Hepatic stellate cell (primary cell): ENCODE data around the gene MINDY4.

Experiments used
- DNase-seq: peaks from one replicate; pipeline ENCODE4 v3.0.0; 2011; ENCODE audit warnings: low spot score

Gene MINDY4

DNA sequence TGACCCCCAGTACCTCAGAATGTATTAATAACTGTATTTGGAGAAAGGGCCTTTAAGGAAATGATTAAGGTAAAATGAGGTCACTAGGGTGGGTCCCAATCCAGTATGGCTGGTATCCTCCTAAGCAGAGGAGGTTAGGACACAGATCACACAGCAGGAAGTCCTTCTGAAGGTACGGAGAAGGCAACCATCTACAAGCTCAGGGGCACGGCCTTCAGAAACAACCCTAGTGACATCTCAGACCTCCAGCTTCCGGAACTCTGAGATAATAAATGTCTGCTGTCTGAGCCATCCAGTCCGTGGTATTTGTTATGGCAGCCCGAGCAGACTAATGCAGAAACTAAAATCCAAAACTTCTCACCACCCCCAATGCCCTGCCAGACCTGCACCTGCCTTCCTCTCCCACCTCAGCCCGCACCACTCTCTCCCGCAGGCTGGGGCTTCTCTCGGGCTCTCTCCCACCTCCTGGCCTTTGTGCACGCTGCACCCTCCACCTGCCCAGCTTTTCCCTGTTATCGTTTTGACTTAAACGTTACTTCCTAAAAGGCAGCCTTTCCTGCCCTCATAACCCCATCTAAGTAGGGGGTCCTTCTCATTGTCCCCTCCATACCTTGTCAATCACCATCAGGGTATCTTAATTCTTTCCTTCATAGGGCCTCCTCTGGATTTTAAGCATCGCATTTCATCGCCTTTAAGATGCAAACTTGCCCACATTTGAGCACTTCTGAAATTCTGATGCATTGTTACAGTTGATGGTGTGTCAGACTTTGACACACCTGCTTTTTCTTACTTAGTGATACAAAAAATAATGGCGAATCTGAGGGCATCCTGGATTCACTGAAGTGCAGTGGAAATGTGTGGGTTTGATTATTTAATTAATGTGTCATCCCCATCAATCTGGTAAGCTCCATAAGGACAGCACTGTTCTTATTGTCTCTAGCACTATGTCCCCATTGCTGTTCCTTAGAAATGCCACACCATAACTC, 108.2 kb downstream of the MINDY4 start:
- DNase-seq, result no peak

DNA sequence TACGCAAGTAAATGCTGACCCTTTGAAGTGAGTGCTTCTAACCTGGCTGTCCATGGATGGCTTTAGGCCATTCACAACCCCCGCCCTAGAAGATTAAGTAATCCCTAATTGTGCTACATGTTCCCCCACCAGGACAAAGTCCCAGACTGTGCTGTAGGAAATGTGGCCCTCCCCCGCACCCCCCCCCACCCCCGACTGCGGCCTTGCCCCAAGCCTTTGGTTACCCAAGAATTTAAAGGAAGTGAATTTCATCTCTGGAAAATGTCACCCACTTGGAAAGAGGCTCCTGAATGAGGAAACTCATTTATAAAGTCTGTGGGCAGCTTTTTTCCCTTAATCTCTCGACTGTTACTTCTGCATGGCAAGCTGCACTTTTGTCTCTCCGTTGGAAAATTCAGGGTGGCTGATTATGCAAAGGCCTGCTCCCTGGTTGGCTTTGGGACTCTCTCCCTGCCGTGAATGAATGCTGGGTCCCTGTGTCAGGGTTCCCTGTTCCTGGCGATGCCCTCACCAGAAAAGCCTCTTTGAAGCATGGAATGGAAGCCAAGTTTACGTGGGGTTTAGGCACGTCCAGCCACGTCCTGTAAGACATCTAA, 109.0 kb downstream of the MINDY4 start:
- no peak for DNase-seq

DNA sequence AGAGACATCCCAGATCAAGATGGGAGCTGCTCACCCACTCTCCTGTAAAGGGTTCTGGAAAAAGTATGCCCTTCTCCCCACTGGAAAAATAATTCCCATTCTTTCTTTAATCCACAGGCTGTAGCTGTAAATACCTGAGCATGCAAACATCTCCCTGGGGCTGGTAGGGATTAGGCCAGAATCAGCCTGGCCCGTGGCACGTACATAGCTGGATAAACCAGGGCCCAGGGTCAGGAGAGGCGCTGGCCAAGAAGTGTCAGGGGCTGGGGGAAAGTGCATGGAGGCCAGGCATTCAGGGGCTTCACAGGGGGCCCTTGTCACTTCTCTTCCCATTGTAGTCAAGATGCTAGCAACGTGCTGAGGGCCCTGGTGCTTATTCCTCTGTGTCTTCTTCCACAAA, 109.7 kb downstream of the MINDY4 start:
- DNase-seq, result no peak

DNA sequence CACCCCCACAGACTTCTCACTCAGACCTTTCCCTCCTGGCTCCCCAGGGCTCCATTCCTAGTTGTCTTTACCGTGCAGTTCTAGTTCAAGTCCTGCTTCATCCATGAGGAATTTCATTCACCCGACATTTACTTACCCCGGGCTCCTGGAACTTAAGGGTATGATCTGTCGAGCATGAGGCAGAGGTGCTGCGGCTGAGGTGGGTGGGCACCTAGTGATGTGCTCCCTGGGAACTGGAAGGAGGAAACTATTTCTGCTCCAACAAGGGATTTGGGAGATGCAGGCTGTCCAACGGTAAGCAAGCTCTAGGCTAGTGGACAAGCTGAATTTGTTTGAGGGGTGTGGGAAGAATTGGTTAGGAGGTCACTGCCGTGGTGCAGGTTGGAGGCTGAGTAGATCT, 110.2 kb downstream of the MINDY4 start:
- no peak for DNase-seq

DNA sequence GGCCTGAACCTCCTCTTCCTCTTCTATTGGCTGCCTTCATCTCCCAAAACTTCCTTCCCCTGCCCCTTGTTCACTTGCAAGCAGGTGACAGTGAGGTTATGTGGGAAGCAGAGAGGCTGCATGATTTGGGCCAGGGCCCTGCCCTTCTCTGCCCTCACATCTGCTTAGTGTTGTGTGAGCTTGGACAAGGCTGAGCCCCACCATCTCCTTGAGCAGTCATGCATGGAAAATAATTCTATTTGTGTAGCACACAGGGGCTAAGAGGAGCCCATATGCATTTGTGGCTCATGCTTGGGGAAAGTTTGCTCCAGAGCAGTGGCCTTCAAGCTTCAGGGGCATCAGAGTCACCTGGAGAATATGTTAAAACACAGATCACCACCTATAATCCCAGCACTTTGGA, 113.7 kb downstream of the MINDY4 start:
- DNase-seq, result no peak

DNA sequence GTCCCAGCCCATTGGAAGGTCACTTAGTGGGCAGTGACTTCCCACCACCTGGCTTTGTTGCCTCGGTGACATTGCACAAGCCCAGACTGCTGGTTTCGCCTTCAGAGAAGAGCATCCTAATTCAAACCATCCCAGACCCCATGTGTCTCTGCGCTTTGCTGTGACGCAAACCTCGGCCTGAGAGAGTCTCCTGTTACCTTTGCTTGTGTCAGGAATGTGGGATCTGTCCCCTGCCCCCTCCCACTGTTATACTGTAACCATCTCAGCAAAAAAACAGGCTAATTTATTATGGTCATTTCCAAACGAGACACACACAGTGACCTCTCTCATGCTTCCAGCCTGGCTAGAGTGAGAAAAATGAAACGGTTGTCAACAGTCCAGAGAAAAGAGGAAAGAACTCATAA, 115.4 kb downstream of the MINDY4 start:
- no peak for DNase-seq

DNA sequence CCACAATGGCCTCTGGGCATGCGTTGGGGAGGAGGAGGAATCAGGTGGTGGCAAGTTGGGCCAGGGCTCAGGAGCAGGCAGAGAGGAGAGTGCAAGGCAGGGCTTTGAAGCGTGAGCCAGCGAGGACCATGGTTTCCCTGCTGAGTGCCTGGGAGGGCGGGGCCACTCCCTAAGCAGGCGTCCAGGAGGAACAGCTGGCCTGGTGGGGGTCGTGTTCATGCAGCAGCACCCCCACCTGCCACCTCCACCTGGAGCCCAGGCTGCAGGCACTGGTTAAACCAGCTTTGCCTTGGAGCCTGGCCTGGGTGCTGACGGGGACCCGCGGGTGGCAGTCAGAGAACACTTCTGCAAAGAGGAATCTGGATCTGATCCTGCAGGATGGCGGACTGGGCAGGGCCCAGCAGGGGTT, 116.3 kb downstream of the MINDY4 start:
- DNase-seq, result no peak

DNA sequence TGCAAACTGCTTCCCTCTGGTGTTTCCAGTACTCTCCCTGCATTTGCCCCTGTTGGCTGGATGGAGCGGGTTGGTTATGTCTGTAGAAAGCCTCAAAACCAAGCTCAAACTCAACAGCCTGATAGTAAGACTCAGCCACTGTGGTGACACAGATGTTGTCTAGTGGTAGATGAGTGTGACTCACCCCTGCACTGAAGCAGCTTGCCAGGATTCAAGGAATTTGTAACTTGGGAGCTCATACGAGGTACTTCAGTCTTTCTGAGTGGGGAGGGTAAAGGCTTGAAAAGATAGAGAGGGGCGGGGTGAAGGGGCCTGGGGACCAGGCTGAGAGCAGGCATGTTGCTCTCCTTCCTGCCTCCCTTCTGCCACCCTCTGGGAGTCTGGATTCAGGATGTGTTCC, 117.5 kb downstream of the MINDY4 start:
- DNase-seq, result peak; percentile 94

DNA sequence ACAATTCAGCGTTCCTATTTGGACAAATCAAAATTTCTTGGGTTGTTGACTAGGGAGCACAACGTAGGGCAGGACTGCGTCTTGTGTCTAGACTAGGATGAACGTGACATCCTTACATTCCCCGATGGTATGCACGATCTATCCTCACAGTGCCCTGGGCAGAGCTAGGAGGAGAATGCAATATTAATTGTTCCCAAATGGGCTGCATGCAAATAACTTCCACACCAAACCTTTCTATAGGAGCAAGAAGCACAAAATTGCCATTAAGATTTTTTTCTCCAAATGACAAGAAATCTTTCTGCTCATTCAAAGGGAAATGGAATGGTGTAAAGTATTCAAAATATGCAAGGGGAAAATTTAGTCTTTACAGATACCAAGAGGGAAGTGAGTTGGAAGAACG, 119.0 kb downstream of the MINDY4 start:
- no peak for DNase-seq

DNA sequence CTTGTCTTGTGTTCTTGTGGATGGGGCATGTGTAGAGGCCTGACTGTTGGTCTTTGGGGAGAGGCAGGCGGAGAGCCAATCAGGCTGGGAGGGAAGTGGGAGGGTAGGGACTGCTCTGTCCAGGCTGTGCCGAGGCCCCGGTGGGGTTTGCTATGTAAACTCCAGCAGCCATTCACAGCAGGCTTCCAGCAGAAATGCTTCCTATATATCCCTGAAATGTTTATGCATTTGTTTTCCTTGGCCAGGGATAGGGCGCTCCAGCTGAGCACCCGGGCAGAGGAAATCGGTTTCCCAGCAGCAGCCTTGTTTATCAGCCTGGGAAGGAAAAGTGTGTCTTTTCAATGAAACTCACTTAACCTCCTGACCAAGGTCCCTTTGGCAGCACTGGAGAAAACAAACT, 122.1 kb downstream of the MINDY4 start:
- DNase-seq, result peak; percentile 85

DNA sequence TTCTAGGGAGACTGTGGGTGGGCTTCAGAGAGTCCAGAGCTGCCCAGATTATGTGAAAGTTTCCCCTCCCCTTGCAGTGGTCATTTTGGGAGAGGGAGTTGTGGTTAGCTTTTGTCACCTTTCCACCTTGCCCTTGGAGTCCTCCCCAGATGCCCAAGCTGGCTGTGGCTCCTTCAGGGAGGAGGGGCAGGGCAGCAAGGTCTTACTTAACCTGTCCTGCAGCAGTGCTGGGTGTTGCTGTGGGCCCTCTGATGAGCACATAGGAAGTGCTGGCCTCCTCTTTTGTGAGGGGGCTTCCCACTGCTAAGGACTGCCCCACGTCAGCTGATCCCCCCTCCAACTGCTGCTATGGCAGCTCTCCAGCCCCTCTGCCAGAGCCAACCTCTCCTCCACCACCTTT, 122.8 kb downstream of the MINDY4 start:
- DNase-seq, result no peak

DNA sequence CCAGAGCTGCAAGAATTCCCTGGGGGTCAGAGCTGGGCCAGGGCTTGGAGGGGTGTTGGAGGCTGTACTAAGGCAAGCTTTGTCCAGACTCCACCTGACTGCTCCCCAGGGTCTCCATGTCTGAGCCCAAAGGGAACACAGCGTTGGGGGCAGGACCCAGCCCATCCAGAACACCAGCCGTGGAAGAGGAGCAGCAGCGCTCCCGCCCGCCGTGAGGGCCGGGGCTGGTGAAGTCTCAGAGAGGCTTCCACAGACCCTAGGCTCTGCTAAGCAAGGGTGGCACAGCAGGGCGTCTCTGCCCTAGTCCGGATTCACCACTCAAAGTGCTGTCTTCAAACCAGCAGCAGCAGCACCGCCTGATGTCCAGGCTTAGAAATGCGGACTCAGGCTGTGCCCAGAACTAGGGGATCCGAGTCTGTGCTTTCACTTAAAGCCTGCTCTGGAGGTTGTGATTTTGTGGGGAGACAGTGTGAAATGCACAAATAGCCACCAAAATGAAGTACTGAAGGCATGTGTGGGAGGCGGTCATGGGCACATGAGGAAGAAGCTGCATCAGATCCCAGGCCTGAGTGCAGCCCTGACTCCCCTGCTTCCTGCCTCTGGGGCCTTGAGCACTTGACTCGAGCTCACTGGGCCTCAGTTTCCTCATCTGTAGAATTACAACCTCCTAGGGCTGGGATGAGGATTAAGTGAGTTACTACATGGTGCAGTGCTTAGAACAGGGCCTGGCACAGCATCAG, 123.8 kb downstream of the MINDY4 start:
- no peak for DNase-seq

DNA sequence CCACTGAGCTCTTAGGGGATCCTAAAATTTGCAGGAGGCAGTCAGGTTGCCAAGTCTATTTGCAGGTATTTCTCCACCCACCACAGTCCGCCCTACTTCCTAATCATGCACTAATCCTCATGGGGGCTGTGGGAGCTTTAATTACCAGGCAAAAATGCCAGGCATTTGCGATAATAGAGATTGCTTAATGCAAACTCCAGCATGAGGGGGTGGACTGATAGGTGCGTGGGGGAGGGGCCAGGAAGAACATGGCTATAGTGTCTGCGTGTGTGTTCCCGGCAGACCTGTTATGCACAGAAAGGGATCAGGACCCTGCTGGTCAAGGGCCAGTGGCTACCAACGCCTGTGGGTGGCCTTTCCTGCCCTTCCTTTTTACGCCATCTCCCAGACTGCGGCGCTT, 124.8 kb downstream of the MINDY4 start:
- DNase-seq, result no peak

DNA sequence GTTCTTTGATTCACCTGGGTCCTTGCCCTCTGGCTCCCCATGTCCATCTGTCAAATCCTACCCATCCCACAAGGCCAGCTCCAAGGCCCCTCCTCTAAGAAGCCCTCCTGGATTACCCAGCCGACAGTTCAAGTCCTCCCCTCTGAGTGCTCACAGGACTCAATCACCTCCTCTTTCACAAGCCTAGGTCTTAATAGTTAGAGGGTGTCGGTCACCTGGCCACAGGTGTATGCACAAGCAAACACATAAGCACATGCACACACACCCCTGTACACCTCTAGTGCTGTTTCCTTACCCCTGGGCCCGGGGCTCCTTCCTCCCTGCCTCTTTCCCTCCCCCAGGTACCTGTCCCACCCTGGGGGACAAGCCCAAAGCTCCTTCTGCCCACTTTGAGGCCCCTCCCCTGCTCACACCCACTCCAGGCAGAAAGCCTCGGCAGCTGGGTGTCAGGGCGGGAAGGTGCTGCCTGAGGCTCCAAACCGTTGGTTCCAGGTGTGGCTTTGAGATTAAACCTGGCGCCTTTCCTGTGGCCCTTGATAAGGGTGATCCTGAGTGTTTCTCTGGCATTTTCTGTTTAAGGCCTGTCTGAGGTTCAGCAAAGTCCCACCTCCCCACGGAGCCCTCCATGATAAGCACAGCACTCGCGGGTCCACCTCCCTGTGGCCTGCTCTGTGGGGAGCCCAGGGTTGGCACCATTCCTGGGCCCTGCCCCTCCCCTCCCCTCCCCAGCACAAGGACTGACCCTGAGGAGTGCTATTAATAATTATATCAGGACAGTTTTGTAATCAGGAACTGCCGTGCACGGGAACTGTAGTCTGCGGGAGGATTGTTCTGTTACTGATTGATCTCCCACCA, 125.8 kb downstream of the MINDY4 start:
- DNase-seq, result no peak

DNA sequence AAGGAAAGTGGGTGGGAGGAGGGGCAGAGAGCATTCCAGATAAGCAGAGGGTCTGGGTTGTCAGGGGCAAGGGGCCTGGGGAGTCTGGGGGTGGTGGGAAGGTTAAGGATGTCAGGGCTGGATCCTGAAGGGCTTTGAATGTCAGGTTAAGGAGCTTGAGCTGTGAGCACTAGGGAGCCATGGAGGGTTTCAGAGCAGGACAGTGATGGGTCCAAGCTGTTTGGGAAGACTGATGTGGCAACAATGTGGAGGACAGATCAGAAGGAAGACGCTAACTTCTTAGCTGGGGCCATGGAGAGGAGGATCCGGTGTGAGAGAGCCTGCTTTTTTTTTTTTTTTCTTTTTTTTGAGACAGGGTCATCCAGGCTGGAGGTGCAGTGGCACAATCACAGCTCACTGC, 126.6 kb downstream of the MINDY4 start:
- DNase-seq, result no peak

DNA sequence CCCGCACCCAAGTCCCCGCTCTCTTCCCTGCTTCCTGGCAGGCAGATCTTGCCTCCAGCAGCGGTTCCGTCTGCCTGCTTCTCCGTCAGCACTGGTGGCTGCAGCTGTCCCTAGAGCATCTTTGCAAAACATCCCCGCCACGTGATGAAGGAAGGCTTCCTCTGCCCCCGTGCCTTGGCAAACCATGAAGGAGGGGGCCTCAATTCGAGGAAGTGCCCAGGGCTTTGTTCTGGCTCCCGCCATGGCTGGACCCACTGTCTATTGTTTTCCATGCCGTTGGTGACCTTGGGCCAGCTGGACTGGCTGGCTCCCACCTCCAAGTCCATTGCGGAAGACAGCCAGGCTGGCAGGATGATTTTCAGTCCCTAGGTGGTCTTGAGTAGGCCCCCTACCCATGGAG, 127.2 kb downstream of the MINDY4 start:
- DNase-seq, result no peak

DNA sequence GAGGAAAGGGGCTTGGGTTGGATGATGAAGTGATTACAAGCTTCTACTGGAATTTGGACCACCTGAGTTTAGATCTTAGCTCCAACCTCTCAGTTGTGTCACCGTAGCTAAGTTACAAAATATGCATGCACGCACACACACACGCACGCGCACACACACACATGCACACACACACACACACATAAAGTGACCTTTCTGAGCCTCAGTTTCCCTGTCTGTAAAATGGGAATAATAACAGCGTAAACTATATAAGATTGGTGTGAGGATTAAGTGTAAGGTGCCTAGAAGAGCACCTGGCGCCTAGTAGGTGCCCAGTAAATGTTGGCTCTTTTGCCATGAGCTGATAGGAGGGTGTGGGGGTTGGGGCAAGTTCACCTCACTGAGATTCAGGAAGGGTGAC, 127.8 kb downstream of the MINDY4 start:
- DNase-seq, result no peak

DNA sequence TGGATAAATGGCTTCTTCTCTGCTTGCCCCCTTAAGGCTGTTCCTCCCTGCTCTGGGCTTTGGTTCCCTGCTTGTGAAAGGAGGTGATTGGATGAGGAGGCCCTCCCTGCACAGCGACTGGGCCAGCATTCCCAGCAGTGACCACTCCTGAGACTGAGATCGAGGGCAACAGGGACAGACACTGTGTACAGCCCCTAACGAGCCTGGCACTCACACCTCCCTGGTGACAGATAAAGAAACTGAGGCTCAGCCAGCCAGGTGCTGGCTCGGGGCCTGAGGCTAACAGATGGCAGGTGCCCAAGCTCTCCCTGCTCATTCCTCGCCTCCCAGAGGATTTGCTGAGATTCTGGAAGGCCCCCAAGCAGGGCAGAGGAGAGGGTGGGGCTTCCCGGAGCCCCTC, 128.4 kb downstream of the MINDY4 start:
- DNase-seq, result no peak

DNA sequence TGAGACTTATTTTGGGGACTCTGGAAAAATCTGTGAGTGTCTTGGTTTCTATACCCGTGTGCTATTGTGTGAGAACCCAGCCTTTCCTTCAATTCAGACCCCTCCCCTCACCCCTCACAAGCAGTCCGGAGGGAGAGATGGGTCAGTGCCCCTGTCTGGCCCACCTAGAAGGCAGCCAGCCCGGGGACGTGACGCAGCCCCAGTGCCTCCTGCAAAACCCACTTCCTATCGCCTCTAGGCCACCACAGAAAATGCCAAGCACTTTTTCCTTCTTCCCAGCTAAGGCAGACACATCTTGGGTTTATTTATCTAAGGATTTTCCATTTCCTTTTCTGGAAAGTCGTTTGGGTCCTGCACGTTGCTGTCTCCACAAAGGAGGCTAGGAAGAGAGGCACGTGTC, 128.8 kb downstream of the MINDY4 start:
- DNase-seq, result peak; percentile 56

DNA sequence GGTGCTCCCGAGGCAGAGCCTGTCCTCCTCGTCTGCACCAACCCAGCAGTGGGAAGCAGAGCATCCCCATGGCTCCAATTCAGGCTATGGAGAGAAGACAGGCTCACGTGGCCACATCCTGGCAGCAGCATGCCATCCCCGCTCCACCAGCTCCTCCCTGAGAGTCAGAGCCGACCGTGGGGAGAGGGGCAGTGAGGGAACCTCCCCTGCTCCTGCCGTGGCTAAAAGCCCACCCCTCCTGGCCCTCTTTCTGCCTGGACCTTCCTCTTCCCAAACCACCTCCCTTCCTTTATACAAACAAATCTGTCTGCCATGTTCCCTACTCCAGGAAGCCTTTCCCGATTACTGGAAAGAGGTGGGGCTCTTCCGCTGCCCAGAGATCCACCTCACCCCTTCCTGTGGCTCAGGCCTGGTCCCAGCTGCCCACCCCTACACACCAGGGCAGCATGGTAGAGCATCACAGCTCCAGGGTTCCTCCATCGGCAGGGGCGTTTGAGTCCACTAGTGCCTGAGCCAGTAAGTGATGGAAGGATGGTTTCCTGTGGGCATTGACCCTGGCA, 129.7 kb downstream of the MINDY4 start:
- DNase-seq, result no peak

DNA sequence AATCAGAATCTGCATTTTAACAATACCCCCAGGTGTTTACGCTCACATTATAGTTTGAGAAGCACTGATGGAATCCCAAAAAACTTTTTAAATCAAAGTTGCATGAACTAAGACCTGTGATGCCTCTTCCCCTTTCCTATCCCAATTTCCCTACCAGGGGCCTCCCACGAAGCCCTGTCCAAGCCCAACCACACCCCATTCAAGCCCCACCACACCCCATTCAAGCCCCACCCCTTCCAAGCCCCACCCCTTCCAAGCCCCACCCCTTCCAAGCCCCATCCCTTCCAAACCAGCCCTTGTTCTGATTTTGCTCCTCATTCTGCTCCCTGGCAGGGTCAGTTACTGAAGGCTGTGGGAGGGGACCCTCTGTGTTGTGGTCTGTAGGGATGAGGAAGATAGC, 130.6 kb downstream of the MINDY4 start:
- DNase-seq, result no peak

DNA sequence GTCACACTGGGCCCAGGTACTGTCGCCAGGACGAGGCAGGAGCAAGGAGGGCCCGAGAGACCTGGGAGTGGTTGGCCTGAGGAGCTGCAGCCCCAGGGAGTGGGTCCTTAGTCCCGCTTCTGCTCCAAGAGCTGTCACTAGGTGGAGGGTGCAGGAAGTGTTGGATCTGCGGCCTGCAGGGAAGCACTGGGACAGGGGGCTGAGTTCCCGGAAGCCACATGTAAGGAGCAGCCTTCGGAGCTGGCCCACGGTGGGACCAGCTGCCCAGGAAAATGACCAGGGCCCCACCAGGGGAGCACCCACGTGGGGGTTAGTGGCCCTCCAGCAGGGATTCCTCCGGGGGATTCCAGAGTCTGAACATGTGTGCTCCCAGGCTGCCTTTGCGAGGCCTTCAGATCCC, 131.2 kb downstream of the MINDY4 start:
- DNase-seq, result no peak
